Neural progenitor cell (in vitro differentiated cells): ENCODE data around the gene BBS9. TPM values are rescaled to one million over a fixed set of nuclear protein-coding genes. Genes with fewer than 3 reads are reported as not detected.

ENCODE experiments used
- DNase-seq: peaks from one replicate; pipeline ENCODE4 v3.0.0-alpha.2; 2016; ENCODE audit warnings: low spot score
- H2AFZ ChIP-seq: fragments of 200-600 bp; sonication (generic); replicated peaks from 2 replicates; pipeline ENCODE4 v1.6.1; 2016; ENCODE audit warnings: antibody characterized with exemption
- H3F3A ChIP-seq: fragments of 200-600 bp; sonication (generic); 2 replicates; pipeline ENCODE4 v1.6.1; 2016; ENCODE audit warnings: antibody characterized with exemption, low read depth
- H3K27ac ChIP-seq: fragments of 200-600 bp; sonication (generic); 2 replicates; pipeline ENCODE4 v1.5.1; 2016; ENCODE audit warnings: mild to moderate bottlenecking
- H3K27me3 ChIP-seq: fragments of 200-600 bp; sonication (generic); 2 replicates; pipeline ENCODE4 v1.6.1; 2016; ENCODE audit warnings: mild to moderate bottlenecking, moderate library complexity
- H3K36me3 ChIP-seq: fragments of 200-600 bp; sonication (generic); 2 replicates; pipeline ENCODE4 v1.5.1; 2016
- H3K4me1 ChIP-seq: fragments of 200-600 bp; sonication (generic); 2 replicates; pipeline ENCODE4 v1.6.1; 2016; ENCODE audit warnings: mixed run types
- H3K4me2 ChIP-seq: fragments of 200-600 bp; sonication (generic); 2 replicates; pipeline ENCODE4 v1.6.1; 2016
- H3K4me3 ChIP-seq: fragments of 200-600 bp; sonication (generic); 2 replicates; pipeline ENCODE4 v1.5.1; 2016
- H3K79me2 ChIP-seq: fragments of 200-600 bp; sonication (generic); 2 replicates; pipeline ENCODE4 v1.6.1; 2016; ENCODE audit warnings: low read depth
- H3K9ac ChIP-seq: fragments of 200-600 bp; sonication (generic); 2 replicates; pipeline ENCODE4 v1.6.1; 2016
- H3K9me3 ChIP-seq: fragments of 200-600 bp; sonication (generic); 2 replicates; pipeline ENCODE4 v1.5.1; 2016; ENCODE audit warnings: low read depth
- H4K20me1 ChIP-seq: fragments of 200-600 bp; sonication (generic); 2 replicates; pipeline ENCODE4 v1.6.1; 2016; ENCODE audit warnings: low read depth
- H3K27ac Mint-ChIP-seq: 3 replicates; pipeline ENCODE4 v1.8.0; 2021; ENCODE audit warnings: mixed read lengths
- H3K27me3 Mint-ChIP-seq: 2 replicates; pipeline ENCODE4 v1.8.0; 2022; ENCODE audit warnings: low read depth, mild to moderate bottlenecking, inconsistent platforms, moderate library complexity, mixed read lengths; ENCODE audit not compliant: insufficient read depth
- H3K36me3 Mint-ChIP-seq: 3 replicates; pipeline ENCODE4 v1.8.0; 2021; ENCODE audit warnings: mixed read lengths
- H3K4me1 Mint-ChIP-seq: 3 replicates; pipeline ENCODE4 v1.8.0; 2021; ENCODE audit warnings: mixed read lengths
- H3K4me3 Mint-ChIP-seq: 3 replicates; pipeline ENCODE4 v1.8.0; 2021; ENCODE audit warnings: mild to moderate bottlenecking, moderate library complexity, mixed read lengths
- H3K9me3 Mint-ChIP-seq: 3 replicates; pipeline ENCODE4 v1.8.0; 2020; ENCODE audit warnings: mixed read lengths
- EZH2 ChIP-seq: fragments of 200-600 bp; sonication (generic); IDR thresholded peaks from 2 replicates; pipeline ENCODE4 v1.6.1; 2017; ENCODE audit warnings: antibody characterized with exemption, mild to moderate bottlenecking, moderate library complexity
- EZH2phosphoT487 ChIP-seq: fragments of 200-600 bp; sonication (generic); IDR thresholded peaks from 2 replicates; pipeline ENCODE4 v1.6.1; 2017; ENCODE audit warnings: antibody characterized with exemption
- total RNA-seq: library from RNA; depleted of rRNA; stranded (reverse); fragments of >200 nt; gene quantifications from 2 replicates; pipeline ENCODE4 v1.2.3, GENCODE V29; 2015; ENCODE audit warnings: low replicate concordance
- TF ChIP-seq, protein P1 (sequence below): fragments of 200-600 bp; sonication (generic); IDR thresholded peaks from 2 replicates; pipeline ENCODE4 v1.5.1; 2017; ENCODE audit warnings: antibody characterized with exemption, mild to moderate bottlenecking

BBS9 gene
- total RNA-seq, 1 donor from 2014 or later, result 40.3 TPM

DNA sequence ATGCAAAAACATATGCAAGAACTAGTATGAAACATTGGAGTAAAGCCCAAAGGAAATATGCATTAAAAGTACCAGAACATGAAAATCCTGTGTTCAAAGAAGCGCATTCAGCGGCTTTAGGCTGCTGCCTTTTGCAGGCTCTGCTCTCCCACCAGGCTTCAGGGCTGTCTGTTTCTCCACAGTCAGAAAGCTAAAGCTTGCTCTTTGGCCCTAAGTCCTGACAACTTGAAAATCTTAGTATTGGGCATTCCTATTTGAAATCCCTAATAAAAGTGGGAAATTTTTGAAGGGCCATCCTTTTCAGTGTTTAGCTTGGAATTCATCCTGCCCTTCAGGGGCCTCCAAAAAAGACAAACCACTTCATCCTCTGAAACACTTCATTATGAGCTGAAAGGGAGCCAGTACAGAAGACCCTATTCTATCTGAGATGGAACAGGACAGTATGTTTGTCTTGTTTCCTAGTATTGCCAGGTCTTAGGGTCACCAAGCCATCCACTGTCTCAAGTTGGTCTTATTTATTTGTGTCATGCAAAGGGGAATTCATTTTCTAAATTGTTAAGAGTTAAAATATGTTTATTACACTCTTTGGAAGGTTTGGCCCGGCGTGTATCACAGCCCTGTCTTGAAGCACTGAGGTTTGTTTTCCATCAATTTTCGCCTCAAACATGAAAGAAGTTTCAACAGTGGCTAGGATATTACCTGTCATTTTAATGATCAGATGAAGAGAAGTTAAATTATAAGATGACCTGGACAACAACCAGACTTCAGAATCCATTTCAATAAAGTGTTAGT, 449.7 kb downstream of the BBS9 start:
- H3K79me2 ChIP-seq, result no peaks in the 10 kb centered on the region
- no peak overlapping the region for H3K4me2 ChIP-seq
- H3K9me3 Mint-ChIP-seq, result no peaks in the 10 kb centered on the region
- no peak overlapping the region for H2AFZ ChIP-seq
- H3K4me3 Mint-ChIP-seq, result no peak overlapping the region
- no peaks in the 10 kb centered on the region for H3F3A ChIP-seq
- H3K9ac ChIP-seq, result no peak overlapping the region
- H3K27ac Mint-ChIP-seq, result no peak overlapping the region
- H3K4me3 ChIP-seq, result no peak overlapping the region
- H3K36me3 Mint-ChIP-seq, result no peaks in the 10 kb centered on the region
- no peaks in the 10 kb centered on the region for H3K36me3 ChIP-seq
- H4K20me1 ChIP-seq, result no peaks in the 10 kb centered on the region
- TF ChIP-seq EZH2 (no peak), EZH2phosphoT487 (no peak)
- DNase-seq, result peak; percentile 8
- H3K27ac ChIP-seq, result no peak overlapping the region
- H3K27me3 Mint-ChIP-seq, result no peaks in the 10 kb centered on the region
- H3K4me1 ChIP-seq, result peaks cover 7% of the 10 kb centered on the region
- no peaks in the 10 kb centered on the region for H3K4me1 Mint-ChIP-seq
- peaks cover 3% of the 10 kb centered on the region for H3K9me3 ChIP-seq
- H3K27me3 ChIP-seq, result no peaks in the 10 kb centered on the region

- Mint-ChIP-seq H3K27me3 (no peaks in the 10 kb centered on the region), H3K36me3 (no peaks in the 10 kb centered on the region), H3K27ac (no peak overlapping the region), H3K4me3 (no peak overlapping the region), H3K4me1 (no peaks in the 10 kb centered on the region), H3K9me3 (no peaks in the 10 kb centered on the region)
- no peak overlapping the region for H3K4me3 ChIP-seq
- H3K36me3 ChIP-seq, result no peaks in the 10 kb centered on the region
- peaks cover 3% of the 10 kb centered on the region for H3K9me3 ChIP-seq
- no peak overlapping the region for H2AFZ ChIP-seq
- no peak overlapping the region for H3K27ac ChIP-seq
- no peaks in the 10 kb centered on the region for H3K27me3 ChIP-seq
- no peaks in the 10 kb centered on the region for H4K20me1 ChIP-seq
- no peaks in the 10 kb centered on the region for H3K79me2 ChIP-seq
- H3F3A ChIP-seq, result no peaks in the 10 kb centered on the region
- DNase-seq, result no peak
- TF ChIP-seq EZH2 (no peak), EZH2phosphoT487 (no peak)
- TF ChIP-seq, protein P1, sequence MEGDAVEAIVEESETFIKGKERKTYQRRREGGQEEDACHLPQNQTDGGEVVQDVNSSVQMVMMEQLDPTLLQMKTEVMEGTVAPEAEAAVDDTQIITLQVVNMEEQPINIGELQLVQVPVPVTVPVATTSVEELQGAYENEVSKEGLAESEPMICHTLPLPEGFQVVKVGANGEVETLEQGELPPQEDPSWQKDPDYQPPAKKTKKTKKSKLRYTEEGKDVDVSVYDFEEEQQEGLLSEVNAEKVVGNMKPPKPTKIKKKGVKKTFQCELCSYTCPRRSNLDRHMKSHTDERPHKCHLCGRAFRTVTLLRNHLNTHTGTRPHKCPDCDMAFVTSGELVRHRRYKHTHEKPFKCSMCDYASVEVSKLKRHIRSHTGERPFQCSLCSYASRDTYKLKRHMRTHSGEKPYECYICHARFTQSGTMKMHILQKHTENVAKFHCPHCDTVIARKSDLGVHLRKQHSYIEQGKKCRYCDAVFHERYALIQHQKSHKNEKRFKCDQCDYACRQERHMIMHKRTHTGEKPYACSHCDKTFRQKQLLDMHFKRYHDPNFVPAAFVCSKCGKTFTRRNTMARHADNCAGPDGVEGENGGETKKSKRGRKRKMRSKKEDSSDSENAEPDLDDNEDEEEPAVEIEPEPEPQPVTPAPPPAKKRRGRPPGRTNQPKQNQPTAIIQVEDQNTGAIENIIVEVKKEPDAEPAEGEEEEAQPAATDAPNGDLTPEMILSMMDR, result no peak
- H3K4me1 ChIP-seq, result peaks cover 7% of the 10 kb centered on the region
- no peak overlapping the region for H3K9ac ChIP-seq
- H3K4me2 ChIP-seq, result no peak overlapping the region
These were observed 450.3 kb downstream of the BBS9 start for GRCh38 chr7:33579673-33579960.

DNA sequence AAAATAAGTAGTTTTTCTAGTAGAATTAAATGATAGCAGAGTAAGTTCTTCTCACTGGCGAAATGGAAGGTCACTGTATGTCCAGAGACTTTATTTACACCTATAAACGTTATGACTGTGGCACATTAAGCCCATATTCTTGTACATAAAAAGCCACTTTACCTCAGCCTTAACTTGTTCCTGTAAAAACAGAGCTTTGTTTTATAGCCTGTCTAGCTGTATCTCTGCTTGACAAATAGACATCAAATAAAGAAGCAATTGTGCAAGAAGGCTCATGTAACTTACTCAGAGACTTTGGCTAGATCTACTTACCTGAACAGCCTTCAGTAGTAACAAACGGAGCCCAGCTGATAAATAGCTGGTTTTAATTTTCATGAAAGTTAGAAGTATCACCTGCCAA, 451.9 kb downstream of the BBS9 start:
- Histone ChIP-seq H3K4me1 (peaks cover 7% of the 10 kb centered on the region), H3F3A (no peaks in the 10 kb centered on the region), H4K20me1 (no peaks in the 10 kb centered on the region), H3K27ac (no peak overlapping the region), H3K9ac (no peak overlapping the region), H3K27me3 (no peaks in the 10 kb centered on the region), H3K79me2 (no peaks in the 10 kb centered on the region), H3K4me2 (no peak overlapping the region), H3K36me3 (no peaks in the 10 kb centered on the region), H3K9me3 (peaks cover 3% of the 10 kb centered on the region), H2AFZ (no peak overlapping the region), H3K4me3 (no peak overlapping the region)
- DNase-seq, result no peak
- Mint-ChIP-seq H3K9me3 (no peaks in the 10 kb centered on the region), H3K4me1 (no peaks in the 10 kb centered on the region), H3K27ac (no peak overlapping the region), H3K4me3 (no peak overlapping the region), H3K27me3 (no peaks in the 10 kb centered on the region), H3K36me3 (no peaks in the 10 kb centered on the region)
- TF ChIP-seq EZH2, result no peak
- no peak for TF ChIP-seq EZH2phosphoT487
- TF ChIP-seq, protein P1, result no peak

GRCh38 chr7:33582104-33582503, 452.7 kb downstream of the BBS9 start:
- Histone ChIP-seq H3K36me3 (no peaks in the 10 kb centered on the region), H3K4me1 (peaks cover 7% of the 10 kb centered on the region), H4K20me1 (no peaks in the 10 kb centered on the region), H2AFZ (no peak overlapping the region), H3K79me2 (no peaks in the 10 kb centered on the region), H3K9ac (no peak overlapping the region), H3K4me2 (no peak overlapping the region), H3K4me3 (no peak overlapping the region), H3K27ac (no peak overlapping the region), H3F3A (no peaks in the 10 kb centered on the region), H3K9me3 (peaks cover 3% of the 10 kb centered on the region), H3K27me3 (no peaks in the 10 kb centered on the region)
- no peaks in the 10 kb centered on the region for H3K27me3 Mint-ChIP-seq
- DNase-seq, result no peak
- TF ChIP-seq EZH2, result no peak
- TF ChIP-seq, protein P1, result no peak
- TF ChIP-seq EZH2phosphoT487, result no peak
- no peaks in the 10 kb centered on the region for H3K4me1 Mint-ChIP-seq
- H3K27ac Mint-ChIP-seq, result no peak overlapping the region
- H3K9me3 Mint-ChIP-seq, result no peaks in the 10 kb centered on the region
- no peak overlapping the region for H3K4me3 Mint-ChIP-seq
- no peaks in the 10 kb centered on the region for H3K36me3 Mint-ChIP-seq
